H9 (cell line): Measurements from ENCODE around the gene THBS1. TPM values are rescaled to one million over a fixed set of nuclear protein-coding genes. Genes with fewer than 3 reads are reported as not detected.

Experiments used
- DNase-seq: peaks from one replicate; pipeline ENCODE4 v3.0.0-alpha.2; 2017
- H2AFZ ChIP-seq: one replicate; pipeline ENCODE4 v1.6.1; 2013; ENCODE audit warnings: mild to moderate bottlenecking, low read length, control low read depth, moderate library complexity
- H2AK5ac ChIP-seq: 2 replicates; pipeline ENCODE4 v1.6.1; 2013; ENCODE audit warnings: low read length, control low read depth, mixed read lengths; ENCODE audit not compliant: insufficient read length
- H2BK120ac ChIP-seq: one replicate; pipeline ENCODE4 v1.6.1; 2013; ENCODE audit warnings: low read depth, mild to moderate bottlenecking, low read length, control low read depth, inconsistent platforms; ENCODE audit not compliant: poor library complexity, severe bottlenecking
- H2BK12ac ChIP-seq: 2 replicates; pipeline ENCODE4 v1.6.1; 2013; ENCODE audit warnings: low read length, control low read depth, mixed read lengths, low read depth; ENCODE audit not compliant: insufficient read length
- H2BK15ac ChIP-seq: 2 replicates; pipeline ENCODE4 v1.6.1; 2013; ENCODE audit warnings: low read depth, low read length, control low read depth
- H2BK20ac ChIP-seq: one replicate; pipeline ENCODE4 v1.6.1; 2013; ENCODE audit warnings: low read depth, mild to moderate bottlenecking, low read length, control low read depth, inconsistent platforms; ENCODE audit not compliant: poor library complexity, severe bottlenecking
- H2BK5ac ChIP-seq: 2 replicates; pipeline ENCODE4 v1.6.1; 2013; ENCODE audit warnings: low read length, control low read depth, mixed read lengths; ENCODE audit not compliant: insufficient read length
- H3K14ac ChIP-seq: 2 replicates; pipeline ENCODE4 v1.6.1; 2013; ENCODE audit warnings: low read length, control low read depth; ENCODE audit not compliant: insufficient read depth
- H3K18ac ChIP-seq: 2 replicates; pipeline ENCODE4 v1.6.1; 2013; ENCODE audit warnings: low read depth, mild to moderate bottlenecking, mixed read lengths, low read length, control low read depth; ENCODE audit not compliant: insufficient read length
- H3K23ac ChIP-seq: 2 replicates; pipeline ENCODE4 v1.6.1; 2013; ENCODE audit warnings: low read length, control low read depth, mixed read lengths, low read depth; ENCODE audit not compliant: insufficient read length
- H3K23me2 ChIP-seq: 2 replicates; pipeline ENCODE4 v1.6.1; 2013; ENCODE audit warnings: low read depth, mild to moderate bottlenecking, mixed read lengths, low read length, control low read depth; ENCODE audit not compliant: insufficient read length, poor library complexity, severe bottlenecking
- H3K27ac ChIP-seq: 2 replicates; pipeline ENCODE4 v1.5.1; 2013; ENCODE audit warnings: low read length, control low read depth, mixed read lengths, low read depth; ENCODE audit not compliant: insufficient read length
- H3K27me3 ChIP-seq: 2 replicates; pipeline ENCODE4 v1.6.1; 2013; ENCODE audit warnings: low read length, control low read depth, inconsistent platforms; ENCODE audit not compliant: insufficient read depth
- H3K4ac ChIP-seq: 2 replicates; pipeline ENCODE4 v1.6.1; 2013; ENCODE audit warnings: low read depth, mild to moderate bottlenecking, control low read depth, inconsistent platforms, low read length, moderate library complexity
- H3K4me1 ChIP-seq: 2 replicates; pipeline ENCODE4 v1.6.1; 2013; ENCODE audit warnings: low read length, control low read depth, inconsistent platforms; ENCODE audit not compliant: insufficient read depth
- H3K4me2 ChIP-seq: 2 replicates; pipeline ENCODE4 v1.6.1; 2013; ENCODE audit warnings: low read length, control low read depth, mixed read lengths; ENCODE audit not compliant: insufficient read length, insufficient read depth
- H3K56ac ChIP-seq: 2 replicates; pipeline ENCODE4 v1.6.1; 2013; ENCODE audit warnings: low read depth, mild to moderate bottlenecking, mixed read lengths, low read length, control low read depth; ENCODE audit not compliant: insufficient read length
- H3K79me1 ChIP-seq: 2 replicates; pipeline ENCODE4 v1.6.1; 2013; ENCODE audit warnings: low read depth, mild to moderate bottlenecking, moderate library complexity, low read length, control low read depth, inconsistent platforms; ENCODE audit not compliant: insufficient read depth, poor library complexity, severe bottlenecking
- H3K79me2 ChIP-seq: 2 replicates; pipeline ENCODE4 v1.6.1; 2013; ENCODE audit warnings: low read length, control low read depth, inconsistent platforms; ENCODE audit not compliant: insufficient read depth
- H3K9ac ChIP-seq: 2 replicates; pipeline ENCODE4 v1.6.1; 2013; ENCODE audit warnings: low read length, control low read depth, mixed read lengths; ENCODE audit not compliant: insufficient read length; ENCODE audit errors: extremely low read depth
- H3K9me3 ChIP-seq: one replicate; pipeline ENCODE4 v1.6.1; 2013; ENCODE audit warnings: low read depth, low read length, inconsistent platforms; ENCODE audit not compliant: control insufficient read depth
- H3T11ph ChIP-seq: one replicate; pipeline ENCODE4 v1.6.1; 2013; ENCODE audit warnings: mild to moderate bottlenecking, low read length, control low read depth, inconsistent platforms
- H4K20me1 ChIP-seq: one replicate; pipeline ENCODE4 v1.6.1; 2013; ENCODE audit not compliant: control insufficient read depth, insufficient read length, insufficient read depth
- H4K5ac ChIP-seq: 2 replicates; pipeline ENCODE4 v1.6.1; 2013; ENCODE audit warnings: low read depth, mild to moderate bottlenecking, mixed read lengths, low read length, control low read depth; ENCODE audit not compliant: insufficient read length
- H4K8ac ChIP-seq: replicated peaks from 2 replicates; pipeline ENCODE4 v1.6.1; 2013; ENCODE audit warnings: low read length, control low read depth, mixed read lengths, low read depth; ENCODE audit not compliant: insufficient read length
- H4K91ac ChIP-seq: 2 replicates; pipeline ENCODE4 v1.6.1; 2013; ENCODE audit warnings: low read depth, mild to moderate bottlenecking, moderate library complexity, mixed read lengths, low read length, control low read depth; ENCODE audit not compliant: insufficient read length
- H3K27ac Mint-ChIP-seq, 3 experiments: 2 replicates in 2 of 3; 3 replicates in 1 of 3; pipeline ENCODE4 v1.8.0; 2020 to 2021; ENCODE audit warnings: mixed read lengths in 3 of 3, mild to moderate bottlenecking in 1 of 3, moderate library complexity in 1 of 3
- H3K27me3 Mint-ChIP-seq: 2 replicates; pipeline ENCODE4 v1.8.0; 2021; ENCODE audit warnings: low read depth, mild to moderate bottlenecking, moderate library complexity, mixed read lengths
- H3K36me3 Mint-ChIP-seq, 3 experiments: 2 replicates in 2 of 3; 3 replicates in 1 of 3; pipeline ENCODE4 v1.8.0; 2020 to 2021; ENCODE audit warnings: low read depth in 3 of 3, mixed read lengths in 3 of 3; ENCODE audit not compliant: insufficient read depth in 1 of 3
- H3K4me1 Mint-ChIP-seq, 2 experiments: 2 replicates each; pipeline ENCODE4 v1.8.0; 2020; ENCODE audit warnings: mixed read lengths in 2 of 2
- H3K4me3 Mint-ChIP-seq, 2 experiments: 2 replicates in 1 of 2; 3 replicates in 1 of 2; pipeline ENCODE4 v1.8.0; 2020 to 2021; ENCODE audit warnings: mild to moderate bottlenecking in 2 of 2, mixed read lengths in 2 of 2, moderate library complexity in 1 of 2
- H3K9me3 Mint-ChIP-seq, 2 experiments: 2 replicates in 1 of 2; 3 replicates in 1 of 2; pipeline ENCODE4 v1.8.0; 2020; ENCODE audit warnings: mild to moderate bottlenecking in 2 of 2, mixed read lengths in 2 of 2, moderate library complexity in 1 of 2
- WGBS: extraction: QIAGEN DNeasy Blood & Tissue Kit; methylation state at CpG from one replicate; pipeline ENCODE4 v1.1.7; 2013; ENCODE audit warnings: missing lambda C conversion rate, low lambda C conversion rate, mixed read lengths; ENCODE audit not compliant: insufficient read length; ENCODE audit errors: extremely low coverage; 5-methylcytosine and 5-hydroxymethylcytosine counted together
- total RNA-seq: library from RNA; stranded (reverse); gene quantifications from 2 replicates; pipeline ENCODE4 v1.2.1, GENCODE V29; 2021
- TF ChIP-seq, protein P1 (sequence below): fragments of 200-600 bp; sonication (generic); conservative IDR thresholded peaks from 3 replicates; pipeline ENCODE4 v1.8.0; 2021; ENCODE audit warnings: antibody characterized with exemption, mild to moderate bottlenecking

THBS1 gene
- total RNA-seq, 1 experiment from 2014 or later = 72.1 TPM

DNA sequence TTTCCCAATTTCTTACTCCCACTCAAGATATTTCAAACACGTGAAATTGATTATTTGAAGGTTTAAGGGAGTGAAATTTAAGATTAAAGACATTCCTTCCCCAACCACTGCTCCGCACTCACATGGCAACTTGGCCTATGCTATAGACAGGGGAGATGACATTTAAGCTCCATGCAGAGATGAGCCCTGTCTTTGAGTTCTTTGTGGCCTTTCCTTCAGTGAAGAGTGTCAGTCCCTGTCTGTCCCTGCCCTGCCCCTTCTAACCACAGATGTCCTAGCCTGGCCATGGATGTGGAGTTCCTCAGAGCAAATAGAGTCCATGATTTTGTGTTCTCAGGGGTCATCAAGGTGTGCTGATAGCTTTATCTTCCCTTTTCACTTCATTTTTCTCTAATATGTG, 29.4 kb upstream of the THBS1 start:
- Histone ChIP-seq H3K4me1 (no peaks in the 10 kb centered on the region), H3K23ac (no peak overlapping the region), H4K20me1 (no peaks in the 10 kb centered on the region), H3K27me3 (no peaks in the 10 kb centered on the region), H2AFZ (no peak overlapping the region), H3T11ph (no peak overlapping the region), H2AK5ac (no peak overlapping the region), H3K4me2 (no peak overlapping the region), H3K18ac (no peak overlapping the region), H3K79me1 (no peaks in the 10 kb centered on the region), H3K9ac (no peak overlapping the region), H3K9me3 (no peaks in the 10 kb centered on the region), H3K23me2 (no peaks in the 10 kb centered on the region), H3K79me2 (no peaks in the 10 kb centered on the region), H4K91ac (no peak overlapping the region), H3K27ac (no peak overlapping the region), H2BK15ac (no peak overlapping the region), H3K14ac (no peak overlapping the region), H2BK120ac (no peak overlapping the region), H3K56ac (no peak overlapping the region), H2BK5ac (no peak overlapping the region), H3K4ac (no peak overlapping the region), H4K5ac (no peak overlapping the region), H2BK12ac (no peak overlapping the region), H2BK20ac (no peak overlapping the region), H4K8ac (no peak overlapping the region)
- H3K4me1 Mint-ChIP-seq = peaks cover 16 to 20% of the 10 kb centered on the region in 2 experiments
- H3K4me3 Mint-ChIP-seq = no peak overlapping the region
- WGBS = 100% methylated on average over 1 of the region's 2 CpGs
- H3K36me3 Mint-ChIP-seq = no peaks in the 10 kb centered on the region
- H3K27ac Mint-ChIP-seq = no peak overlapping the region
- no peaks in the 10 kb centered on the region; the same call in 1 of the 2 replicates for H3K27me3 Mint-ChIP-seq
- TF ChIP-seq, protein P1, sequence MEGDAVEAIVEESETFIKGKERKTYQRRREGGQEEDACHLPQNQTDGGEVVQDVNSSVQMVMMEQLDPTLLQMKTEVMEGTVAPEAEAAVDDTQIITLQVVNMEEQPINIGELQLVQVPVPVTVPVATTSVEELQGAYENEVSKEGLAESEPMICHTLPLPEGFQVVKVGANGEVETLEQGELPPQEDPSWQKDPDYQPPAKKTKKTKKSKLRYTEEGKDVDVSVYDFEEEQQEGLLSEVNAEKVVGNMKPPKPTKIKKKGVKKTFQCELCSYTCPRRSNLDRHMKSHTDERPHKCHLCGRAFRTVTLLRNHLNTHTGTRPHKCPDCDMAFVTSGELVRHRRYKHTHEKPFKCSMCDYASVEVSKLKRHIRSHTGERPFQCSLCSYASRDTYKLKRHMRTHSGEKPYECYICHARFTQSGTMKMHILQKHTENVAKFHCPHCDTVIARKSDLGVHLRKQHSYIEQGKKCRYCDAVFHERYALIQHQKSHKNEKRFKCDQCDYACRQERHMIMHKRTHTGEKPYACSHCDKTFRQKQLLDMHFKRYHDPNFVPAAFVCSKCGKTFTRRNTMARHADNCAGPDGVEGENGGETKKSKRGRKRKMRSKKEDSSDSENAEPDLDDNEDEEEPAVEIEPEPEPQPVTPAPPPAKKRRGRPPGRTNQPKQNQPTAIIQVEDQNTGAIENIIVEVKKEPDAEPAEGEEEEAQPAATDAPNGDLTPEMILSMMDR = no peak
- no peaks in the 10 kb centered on the region for H3K9me3 Mint-ChIP-seq
- no peak for DNase-seq
